SK-N-SH treated with all-trans-retinoic acid at 6 μM for 48 hours (cell line): ENCODE measurements around the gene SLC7A8.

ENCODE experiments used
- ATAC-seq: fragments of 200-7000 bp; cut with Tn5 transposase; 3 replicates; pipeline ENCODE4 v1.9.1; 2020; ENCODE audit warnings: mild to moderate bottlenecking, moderate library complexity
- ARNTL ChIP-seq: fragments of 450-650 bp; formaldehyde crosslinking; IDR thresholded peaks from 2 replicates; pipeline ENCODE4 v1.5.0; 2020; ENCODE audit warnings: low read depth, mild to moderate bottlenecking, moderate library complexity, borderline replicate concordance
- BACH2 ChIP-seq: fragments of 250-450 bp; sonication (Bioruptor Pico); IDR thresholded peaks from 2 replicates; pipeline ENCODE4 v1.9.0; 2021; ENCODE audit warnings: mild to moderate bottlenecking, borderline replicate concordance
- ISL1 ChIP-seq: fragments of 250-450 bp; sonication (Bioruptor Pico); IDR thresholded peaks from 2 replicates; pipeline ENCODE4 v2.1.2; 2022; ENCODE audit warnings: mild to moderate bottlenecking, moderate library complexity
- OSR1 ChIP-seq: fragments of 250-450 bp; sonication (Bioruptor Pico); IDR thresholded peaks from 2 replicates; pipeline ENCODE4 v1.8.0; 2022; ENCODE audit warnings: moderate library complexity, mild to moderate bottlenecking, inconsistent platforms
- PPARA ChIP-seq: fragments of 250-450 bp; sonication (Bioruptor Pico); IDR thresholded peaks from 2 replicates; pipeline ENCODE4 v1.5.0; 2020; ENCODE audit warnings: mild to moderate bottlenecking, borderline replicate concordance
- RARB ChIP-seq: fragments of 250-450 bp; sonication (Bioruptor Pico); IDR thresholded peaks from 2 replicates; pipeline ENCODE4 v1.8.0; 2021; ENCODE audit warnings: mild to moderate bottlenecking, moderate library complexity
- SNAI2 ChIP-seq: fragments of 250-450 bp; sonication (Bioruptor Pico); IDR thresholded peaks from 2 replicates; pipeline ENCODE4 v1.5.0; 2020; ENCODE audit warnings: mild to moderate bottlenecking, moderate library complexity
- TCF4 ChIP-seq: fragments of 250-450 bp; sonication (Bioruptor Pico); IDR thresholded peaks from 2 replicates; pipeline ENCODE4 v1.8.0; 2021; ENCODE audit warnings: mild to moderate bottlenecking, moderate library complexity, borderline replicate concordance
- TOX ChIP-seq: fragments of 250-450 bp; sonication (Bioruptor Pico); IDR thresholded peaks from 2 replicates; pipeline ENCODE4 v1.8.0; 2021; ENCODE audit warnings: mild to moderate bottlenecking, moderate library complexity, borderline replicate concordance
- ZC3H10 ChIP-seq: fragments of 250-450 bp; sonication (Bioruptor Pico); IDR thresholded peaks from 2 replicates; pipeline ENCODE4 v1.5.1; 2021; ENCODE audit warnings: mild to moderate bottlenecking, moderate library complexity
- ZFP3 ChIP-seq: fragments of 250-450 bp; sonication (Bioruptor Pico); IDR thresholded peaks from 2 replicates; pipeline ENCODE4 v1.5.0; 2020; ENCODE audit warnings: mild to moderate bottlenecking, moderate library complexity
- ZFP30 ChIP-seq: fragments of 450-650 bp; formaldehyde crosslinking; IDR thresholded peaks from 2 replicates; pipeline ENCODE4 v1.5.0; 2022; ENCODE audit warnings: mild to moderate bottlenecking, moderate library complexity
- ZNF565 ChIP-seq: fragments of 450-650 bp; formaldehyde crosslinking; conservative IDR thresholded peaks from 2 replicates; pipeline ENCODE4 v1.5.0; 2020; ENCODE audit warnings: low read depth, mild to moderate bottlenecking, moderate library complexity
- ZNF70 ChIP-seq: fragments of 450-650 bp; formaldehyde crosslinking; IDR thresholded peaks from 2 replicates; pipeline ENCODE4 v1.5.0; 2020; ENCODE audit warnings: mild to moderate bottlenecking, moderate library complexity
- ZNF8 ChIP-seq: fragments of 450-650 bp; formaldehyde crosslinking; IDR thresholded peaks from 2 replicates; pipeline ENCODE4 v1.5.0; 2020; ENCODE audit warnings: mild to moderate bottlenecking, moderate library complexity
- TF ChIP-seq, protein P1 (sequence below): fragments of 250-450 bp; sonication (Bioruptor Pico); IDR thresholded peaks from 2 replicates; pipeline ENCODE4 v1.5.1; 2021; ENCODE audit warnings: mild to moderate bottlenecking, moderate library complexity
- TF ChIP-seq, protein P2 (sequence below): fragments of 250-450 bp; sonication (Bioruptor Pico); IDR thresholded peaks from 2 replicates; pipeline ENCODE4 v1.5.1; 2020; ENCODE audit warnings: low read depth, mild to moderate bottlenecking, moderate library complexity
- TF ChIP-seq, protein P3 (sequence below): fragments of 250-450 bp; sonication (Bioruptor Pico); IDR thresholded peaks from 2 replicates; pipeline ENCODE4 v1.8.0; 2020; ENCODE audit warnings: mild to moderate bottlenecking, moderate library complexity, borderline replicate concordance

The SLC7A8 gene

DNA sequence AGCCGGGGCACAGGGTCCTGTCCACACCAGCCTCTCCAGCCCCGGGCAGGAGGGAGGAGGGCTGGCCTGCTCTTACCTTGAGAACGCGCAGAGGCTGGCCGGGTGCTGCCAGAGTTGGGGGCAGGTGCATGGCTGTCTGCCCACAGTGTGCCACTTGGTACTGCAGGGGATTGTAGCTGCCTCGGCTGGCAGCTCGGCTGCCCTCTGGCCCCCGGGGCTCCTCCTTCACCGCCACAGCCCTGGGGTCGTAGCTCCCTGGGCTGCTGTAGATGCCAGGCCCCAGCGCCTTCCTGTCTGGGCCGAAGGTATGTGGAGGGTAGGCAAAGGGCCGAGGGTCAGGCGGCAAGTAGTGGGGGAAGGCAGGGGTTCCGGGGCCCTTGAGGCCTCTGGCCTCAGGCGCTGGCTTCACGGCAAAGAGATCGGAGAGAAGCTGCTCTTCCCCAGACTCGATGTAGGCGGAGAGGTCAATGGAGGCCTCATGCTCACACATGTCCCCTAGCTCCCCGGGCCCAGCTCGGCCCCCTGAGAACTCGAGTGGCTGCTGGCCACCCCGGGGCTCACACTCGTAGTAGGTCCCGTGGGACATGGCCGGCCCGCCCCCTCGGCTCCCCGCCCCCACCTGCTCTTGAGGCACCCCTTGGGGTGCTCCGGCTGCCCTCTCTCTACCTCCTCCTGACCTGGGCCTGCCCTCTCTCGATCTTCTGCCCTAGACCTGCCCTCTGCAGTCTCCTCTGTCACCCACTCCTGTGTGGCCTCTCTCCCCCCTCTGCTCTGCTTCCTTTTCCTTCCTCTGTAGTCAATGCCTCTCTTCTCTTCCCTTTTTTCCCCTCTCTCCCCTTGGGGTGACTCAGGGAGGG lies 64.7 kb downstream of the SLC7A8 start, which contains the start of gene CEBPE:
CEBPE (minus strand) TSS at position 750 of the 857 bp plus-strand sequence; CDS start at position 586, 164 bp downstream.
- ATAC-seq, result no peak
- no peak for TF ChIP-seq TCF4 (CRISPR knock-in tag)
- no peak for TF ChIP-seq ZNF565 (CRISPR knock-in tag)
- TF ChIP-seq OSR1 (CRISPR knock-in tag), result no peak
- no peak for TF ChIP-seq ZNF8 (CRISPR knock-in tag)

DNA sequence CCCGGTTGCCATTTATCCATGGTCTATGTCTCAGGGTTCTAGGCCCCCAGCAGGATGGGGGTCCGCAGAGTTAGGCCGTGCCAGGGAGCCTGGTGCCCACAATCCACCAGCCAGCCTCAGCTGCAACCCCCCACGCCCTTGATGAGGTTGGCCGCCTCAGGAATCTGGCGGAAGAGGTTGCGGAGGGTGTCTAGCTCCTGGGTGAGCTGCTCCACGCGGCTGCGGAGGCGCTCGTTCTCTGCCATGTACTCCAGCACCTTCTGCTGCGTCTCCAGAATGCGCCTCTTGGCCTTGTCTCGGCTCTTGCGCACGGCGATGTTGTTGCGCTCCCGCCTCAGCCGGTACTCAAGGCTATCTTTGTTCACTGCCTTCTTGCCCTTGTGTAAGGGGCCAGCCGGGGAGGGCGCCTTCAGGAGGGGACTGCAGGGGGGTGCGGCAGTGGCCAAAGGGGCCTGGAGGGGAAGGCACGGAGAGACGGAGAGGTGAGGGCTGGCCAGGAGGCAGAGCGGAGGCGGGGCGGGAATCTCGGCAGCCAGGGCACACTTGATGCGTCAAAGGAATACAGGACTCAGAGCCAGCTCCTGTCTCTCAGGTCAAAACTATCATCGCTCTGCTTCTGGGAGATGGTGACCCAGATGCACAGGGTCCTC lies 66.0 kb downstream of the SLC7A8 start:
- TF ChIP-seq ZNF565 (CRISPR knock-in tag) (no peak), TCF4 (CRISPR knock-in tag) (no peak), BACH2 (CRISPR knock-in tag) (no peak)
- TF ChIP-seq, all 23 proteins: peak for 0
- ATAC-seq, result no peak

DNA sequence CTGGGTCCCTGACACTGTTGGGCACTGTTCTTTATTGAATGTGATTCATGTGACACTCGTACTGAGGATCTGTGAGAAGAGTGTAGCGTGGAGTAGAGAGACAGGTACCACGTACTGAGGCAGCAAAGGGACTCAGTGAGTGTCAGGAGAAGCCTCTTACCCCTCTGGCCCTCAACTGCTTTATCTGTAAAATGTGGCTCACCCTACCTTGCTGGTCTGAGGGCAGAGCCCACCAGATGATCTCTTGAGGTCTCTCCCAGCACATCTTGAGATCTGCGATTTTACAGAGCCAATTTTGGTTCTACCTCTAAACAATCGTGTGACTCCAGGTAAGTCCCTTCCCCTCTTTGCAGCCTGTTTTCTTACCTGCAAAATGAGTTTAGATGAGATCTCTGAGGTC lies 67.5 kb downstream of the SLC7A8 start:
- TF ChIP-seq, protein P1, sequence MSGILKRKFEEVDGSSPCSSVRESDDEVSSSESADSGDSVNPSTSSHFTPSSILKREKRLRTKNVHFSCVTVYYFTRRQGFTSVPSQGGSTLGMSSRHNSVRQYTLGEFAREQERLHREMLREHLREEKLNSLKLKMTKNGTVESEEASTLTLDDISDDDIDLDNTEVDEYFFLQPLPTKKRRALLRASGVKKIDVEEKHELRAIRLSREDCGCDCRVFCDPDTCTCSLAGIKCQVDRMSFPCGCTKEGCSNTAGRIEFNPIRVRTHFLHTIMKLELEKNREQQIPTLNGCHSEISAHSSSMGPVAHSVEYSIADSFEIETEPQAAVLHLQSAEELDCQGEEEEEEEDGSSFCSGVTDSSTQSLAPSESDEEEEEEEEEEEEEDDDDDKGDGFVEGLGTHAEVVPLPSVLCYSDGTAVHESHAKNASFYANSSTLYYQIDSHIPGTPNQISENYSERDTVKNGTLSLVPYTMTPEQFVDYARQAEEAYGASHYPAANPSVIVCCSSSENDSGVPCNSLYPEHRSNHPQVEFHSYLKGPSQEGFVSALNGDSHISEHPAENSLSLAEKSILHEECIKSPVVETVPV (CRISPR knock-in tag), result no peak
- TF ChIP-seq ZFP30 (CRISPR knock-in tag) (no peak), ZC3H10 (CRISPR knock-in tag) (no peak), ZFP3 (no peak)
- TF ChIP-seq, all 23 proteins: peak for 0
- no peak for ATAC-seq

DNA sequence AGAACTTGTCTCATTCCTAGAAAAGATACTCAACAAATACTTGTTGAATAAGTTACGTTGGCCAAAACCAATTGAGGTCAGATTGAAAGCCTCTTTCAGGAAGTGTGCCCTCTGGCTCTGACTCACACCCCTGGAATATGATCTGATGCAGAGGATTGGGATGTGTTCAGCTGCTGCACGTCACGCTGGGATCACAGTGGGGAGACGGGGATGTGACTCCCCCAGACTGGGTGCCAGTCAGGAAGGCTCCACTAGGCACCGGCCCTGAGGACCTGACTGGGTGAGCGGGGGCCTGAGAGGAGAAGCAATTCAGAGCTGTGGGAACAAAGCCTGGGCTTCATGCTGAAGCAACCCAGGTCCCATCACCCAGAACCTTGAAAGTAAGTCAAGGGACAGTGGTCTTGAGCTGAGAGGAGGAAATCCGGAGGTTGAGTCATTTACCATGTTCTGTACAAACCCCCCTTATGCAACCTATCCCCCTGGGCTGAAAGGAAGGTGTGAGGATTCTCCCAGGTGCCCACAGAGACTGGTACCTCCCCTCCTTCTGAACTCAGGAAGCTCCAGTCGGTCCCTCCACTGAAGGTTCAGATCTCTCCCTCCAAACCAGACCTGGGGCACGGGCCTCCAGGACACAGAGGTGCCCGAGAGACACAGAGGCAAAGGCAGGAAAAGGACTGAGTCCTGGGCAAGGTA lies 68.3 kb downstream of the SLC7A8 start:
- ATAC-seq, result peak; percentile 92

DNA sequence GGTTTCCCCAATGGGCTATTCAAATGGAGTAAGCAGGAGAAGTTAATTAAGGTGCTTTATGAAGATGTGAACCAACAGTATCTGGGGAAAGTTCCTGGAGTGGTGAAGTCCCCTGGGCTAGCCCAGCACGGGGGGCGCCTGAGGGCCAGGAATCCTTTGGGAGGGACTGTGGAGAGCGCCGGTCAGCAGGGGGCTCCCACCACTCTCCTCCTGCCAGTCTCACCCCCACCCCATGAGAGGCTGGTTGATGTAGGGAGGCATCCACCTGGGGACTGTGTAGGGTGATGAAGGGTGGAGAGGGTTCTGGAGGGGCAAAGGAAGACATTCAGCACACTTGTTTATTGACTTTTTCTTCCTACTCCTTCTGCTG lies 68.8 kb downstream of the SLC7A8 start:
- no peak for TF ChIP-seq SNAI2 (CRISPR knock-in tag)
- no peak for TF ChIP-seq RARB (CRISPR knock-in tag)
- TF ChIP-seq ISL1 (CRISPR knock-in tag), result no peak
- TF ChIP-seq OSR1 (CRISPR knock-in tag), result no peak
- TF ChIP-seq, protein P2, sequence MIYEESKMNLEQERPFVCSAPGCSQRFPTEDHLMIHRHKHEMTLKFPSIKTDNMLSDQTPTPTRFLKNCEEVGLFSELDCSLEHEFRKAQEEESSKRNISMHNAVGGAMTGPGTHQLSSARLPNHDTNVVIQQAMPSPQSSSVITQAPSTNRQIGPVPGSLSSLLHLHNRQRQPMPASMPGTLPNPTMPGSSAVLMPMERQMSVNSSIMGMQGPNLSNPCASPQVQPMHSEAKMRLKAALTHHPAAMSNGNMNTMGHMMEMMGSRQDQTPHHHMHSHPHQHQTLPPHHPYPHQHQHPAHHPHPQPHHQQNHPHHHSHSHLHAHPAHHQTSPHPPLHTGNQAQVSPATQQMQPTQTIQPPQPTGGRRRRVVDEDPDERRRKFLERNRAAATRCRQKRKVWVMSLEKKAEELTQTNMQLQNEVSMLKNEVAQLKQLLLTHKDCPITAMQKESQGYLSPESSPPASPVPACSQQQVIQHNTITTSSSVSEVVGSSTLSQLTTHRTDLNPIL, result no peak
- no peak for TF ChIP-seq TOX (CRISPR knock-in tag)
- no peak for ATAC-seq

More for the DNA sequence above, 68.3 kb downstream of the SLC7A8 start:
- TF ChIP-seq ARNTL (no peak), TCF4 (CRISPR knock-in tag) (no peak), ISL1 (CRISPR knock-in tag) (no peak)

DNA sequence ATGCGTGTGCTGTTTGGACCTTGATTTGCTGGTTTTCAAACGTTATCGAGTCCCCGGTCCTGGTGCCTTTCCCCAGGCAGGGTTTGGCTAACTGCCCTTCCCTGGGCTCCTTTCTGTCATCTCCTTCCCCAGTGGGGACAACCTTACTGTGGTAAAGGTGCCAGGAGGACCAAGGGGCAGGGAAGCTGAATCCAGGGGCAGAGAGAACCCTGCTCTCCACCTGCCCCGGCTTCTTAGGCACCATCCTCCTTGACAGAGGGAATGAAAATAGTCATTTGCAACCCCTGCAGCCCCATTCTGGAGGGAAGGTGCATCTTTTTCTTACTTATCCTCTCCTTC lies 69.4 kb downstream of the SLC7A8 start:
- no peak for TF ChIP-seq SNAI2 (CRISPR knock-in tag)
- TF ChIP-seq, protein P3, sequence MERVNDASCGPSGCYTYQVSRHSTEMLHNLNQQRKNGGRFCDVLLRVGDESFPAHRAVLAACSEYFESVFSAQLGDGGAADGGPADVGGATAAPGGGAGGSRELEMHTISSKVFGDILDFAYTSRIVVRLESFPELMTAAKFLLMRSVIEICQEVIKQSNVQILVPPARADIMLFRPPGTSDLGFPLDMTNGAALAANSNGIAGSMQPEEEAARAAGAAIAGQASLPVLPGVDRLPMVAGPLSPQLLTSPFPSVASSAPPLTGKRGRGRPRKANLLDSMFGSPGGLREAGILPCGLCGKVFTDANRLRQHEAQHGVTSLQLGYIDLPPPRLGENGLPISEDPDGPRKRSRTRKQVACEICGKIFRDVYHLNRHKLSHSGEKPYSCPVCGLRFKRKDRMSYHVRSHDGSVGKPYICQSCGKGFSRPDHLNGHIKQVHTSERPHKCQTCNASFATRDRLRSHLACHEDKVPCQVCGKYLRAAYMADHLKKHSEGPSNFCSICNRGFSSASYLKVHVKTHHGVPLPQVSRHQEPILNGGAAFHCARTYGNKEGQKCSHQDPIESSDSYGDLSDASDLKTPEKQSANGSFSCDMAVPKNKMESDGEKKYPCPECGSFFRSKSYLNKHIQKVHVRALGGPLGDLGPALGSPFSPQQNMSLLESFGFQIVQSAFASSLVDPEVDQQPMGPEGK, result no peak
- no peak for TF ChIP-seq ZNF70
- TF ChIP-seq OSR1 (CRISPR knock-in tag), result no peak
- no peak for TF ChIP-seq PPARA (CRISPR knock-in tag)
- TF ChIP-seq, all 23 proteins: peak for 0
- ATAC-seq, result no peak
